Suprapubic skin (tissue), 4 donors: ENCODE measurements around the gene SEC14L2.

ENCODE experiments used
- POLR2A ChIP-seq, 2 donors: fragments of 450-650 bp; IDR thresholded peaks; one replicate each; pipeline ENCODE4 v1.6.1; 2017; ENCODE audit warnings: antibody characterized with exemption in 2 of 2, mild to moderate bottlenecking in 2 of 2, moderate library complexity in 2 of 2
- POLR2AphosphoS5 ChIP-seq, 3 donors: sonication (generic); formaldehyde crosslinking; IDR thresholded peaks; one replicate each; pipeline ENCODE4 v1.6.1; 2017; ENCODE audit warnings: antibody characterized with exemption in 3 of 3
- TF ChIP-seq, protein P1 (sequence below), 2 donors: fragments of 200-600 bp in 1 of 2; fragments of 450-650 bp in 1 of 2; sonication (generic) in 1 of 2; IDR thresholded peaks; one replicate each; pipeline ENCODE4 v1.5.1; 2016 to 2019; ENCODE audit warnings: antibody characterized with exemption in 2 of 2, mild to moderate bottlenecking in 1 of 2, moderate library complexity in 1 of 2

DNA sequence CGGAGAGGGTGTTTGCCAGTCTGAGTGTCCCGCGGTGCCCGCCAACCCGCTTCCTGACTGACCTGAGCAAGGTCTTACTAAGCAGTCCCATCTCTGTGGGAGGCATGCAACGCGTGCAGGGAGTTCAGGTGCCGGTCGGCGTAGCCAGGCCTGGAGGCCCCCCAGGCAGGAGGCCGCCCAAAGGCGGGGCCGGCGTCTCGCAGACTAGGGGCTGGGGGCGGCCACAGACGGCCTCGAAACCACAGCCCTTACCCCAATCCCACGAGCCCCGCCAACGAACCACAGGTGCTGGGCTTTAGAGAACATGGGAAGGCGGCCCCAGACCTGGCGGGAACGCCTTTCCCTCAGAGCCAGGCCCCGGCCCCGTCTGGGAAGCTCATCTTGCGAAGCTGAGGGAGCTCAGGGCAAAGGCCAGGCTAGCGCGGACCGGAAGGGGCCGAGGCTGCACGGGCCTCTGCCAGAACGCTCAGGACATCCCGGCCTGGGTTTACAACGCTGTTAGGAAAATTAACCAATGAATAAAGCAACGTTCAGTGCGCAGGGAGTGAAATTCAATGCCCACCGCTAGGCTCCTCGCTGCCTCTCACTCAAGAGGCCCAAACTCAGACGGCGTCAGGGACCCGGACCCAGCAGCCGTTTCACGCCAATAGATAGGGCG, 26.6 kb downstream of the SEC14L2 start:
- TF ChIP-seq POLR2AphosphoS5 (IDR thresholded peaks at IDR 0.05) = no peak
- TF ChIP-seq, protein P1, sequence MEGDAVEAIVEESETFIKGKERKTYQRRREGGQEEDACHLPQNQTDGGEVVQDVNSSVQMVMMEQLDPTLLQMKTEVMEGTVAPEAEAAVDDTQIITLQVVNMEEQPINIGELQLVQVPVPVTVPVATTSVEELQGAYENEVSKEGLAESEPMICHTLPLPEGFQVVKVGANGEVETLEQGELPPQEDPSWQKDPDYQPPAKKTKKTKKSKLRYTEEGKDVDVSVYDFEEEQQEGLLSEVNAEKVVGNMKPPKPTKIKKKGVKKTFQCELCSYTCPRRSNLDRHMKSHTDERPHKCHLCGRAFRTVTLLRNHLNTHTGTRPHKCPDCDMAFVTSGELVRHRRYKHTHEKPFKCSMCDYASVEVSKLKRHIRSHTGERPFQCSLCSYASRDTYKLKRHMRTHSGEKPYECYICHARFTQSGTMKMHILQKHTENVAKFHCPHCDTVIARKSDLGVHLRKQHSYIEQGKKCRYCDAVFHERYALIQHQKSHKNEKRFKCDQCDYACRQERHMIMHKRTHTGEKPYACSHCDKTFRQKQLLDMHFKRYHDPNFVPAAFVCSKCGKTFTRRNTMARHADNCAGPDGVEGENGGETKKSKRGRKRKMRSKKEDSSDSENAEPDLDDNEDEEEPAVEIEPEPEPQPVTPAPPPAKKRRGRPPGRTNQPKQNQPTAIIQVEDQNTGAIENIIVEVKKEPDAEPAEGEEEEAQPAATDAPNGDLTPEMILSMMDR (IDR thresholded peaks at IDR 0.05) = no peak
- TF ChIP-seq POLR2A (IDR thresholded peaks at IDR 0.05) = peak; percentile 40 to 83
